ENCODE data around the gene SPOCK1.

GRCh38 chr5:137158691-137159090, 340.4 kb downstream of the SPOCK1 start:
- TF ChIP-seq BHLHE40 (IDR thresholded peaks at IDR 0.05; ENCODE audit: borderline replicate concordance) (no peak), LEF1 (IDR thresholded peaks at IDR 0.05; ENCODE audit: borderline replicate concordance) (no peak), SUZ12 (IDR thresholded peaks at IDR 0.05) (no peak), HDGF (IDR thresholded peaks at IDR 0.05; ENCODE audit: borderline replicate concordance) (no peak), ELF4 (IDR thresholded peaks at IDR 0.05) (no peak), ZNF384 (IDR thresholded peaks at IDR 0.05) (no peak), NFRKB (IDR thresholded peaks at IDR 0.05) (no peak), PKNOX1 (IDR thresholded peaks at IDR 0.05) (no peak), SP1 (IDR thresholded peaks at IDR 0.05) (no peak), FOXK2 (IDR thresholded peaks at IDR 0.05) (no peak), FOXM1 (IDR thresholded peaks at IDR 0.05; ENCODE audit: borderline replicate concordance) (no peak), TARDBP (IDR thresholded peaks at IDR 0.05) (no peak), ARNT (IDR thresholded peaks at IDR 0.05) (no peak)

All from HEK293T (cell line).